Skeletal muscle tissue (tissue), 4 donors: Measurements from ENCODE around the gene ZSWIM4. TPM values are rescaled to one million over a fixed set of nuclear protein-coding genes. Genes with fewer than 3 reads are reported as not detected.
"Not testable (repeated sequence)": the region's sequence is repeated elsewhere in the genome, so short reads cannot be mapped to it uniquely, and the experiment has no call there.

Experiments used
- H3K27ac ChIP-seq: one replicate; pipeline ENCODE4 v1.7.0; 2013; ENCODE audit warnings: mild to moderate bottlenecking, low read depth, low read length, inconsistent platforms
- H3K27me3 ChIP-seq, 3 donors: one replicate each; pipeline ENCODE4 v1.7.0; 2013; ENCODE audit warnings: low read length in 3 of 3; ENCODE audit not compliant: control insufficient read depth in 3 of 3, insufficient read depth in 3 of 3
- H3K36me3 ChIP-seq, 3 donors: one replicate each; pipeline ENCODE4 v1.7.0; 2013; ENCODE audit warnings: low read length in 3 of 3; ENCODE audit not compliant: control insufficient read depth in 3 of 3, insufficient read depth in 3 of 3
- H3K4me1 ChIP-seq, 3 donors: one replicate each; pipeline ENCODE4 v1.7.0; 2013; ENCODE audit warnings: low read length in 3 of 3, mild to moderate bottlenecking in 3 of 3; ENCODE audit not compliant: control insufficient read depth in 3 of 3, insufficient read depth in 3 of 3
- H3K4me3 ChIP-seq, 3 donors: one replicate each; pipeline ENCODE4 v1.7.0; 2013; ENCODE audit warnings: low read length in 3 of 3
- H3K9ac ChIP-seq, 3 donors: one replicate each; pipeline ENCODE4 v1.7.0; 2013; ENCODE audit warnings: low read length in 3 of 3, mild to moderate bottlenecking in 3 of 3, moderate library complexity in 2 of 3, low read depth in 1 of 3
- H3K9me3 ChIP-seq, 3 donors: one replicate each; pipeline ENCODE4 v1.7.0; 2013; ENCODE audit warnings: low read length in 3 of 3; ENCODE audit not compliant: control insufficient read depth in 3 of 3
- total RNA-seq: library from RNA; depleted of rRNA; stranded (reverse); fragments of >200 nt; gene quantifications from one replicate; pipeline ENCODE4 v1.2.3, GENCODE V29; 2014
- donor health status: Osteomylitis.

Gene ZSWIM4
- 2.6 TPM for total RNA-seq

- H3K9ac ChIP-seq, result peak within 1 kb of the TSS; percentile 70 to 81 (median 80)
- H3K4me1 ChIP-seq, result peaks cover 23 to 28% (median 23%) of the 10 kb centered on the region in 3 donors
- no peaks in the 10 kb centered on the region for H3K27me3 ChIP-seq
- peak within 1 kb of the TSS; percentile 81 to 89 (median 84) for H3K4me3 ChIP-seq
- no peaks in the 10 kb centered on the region for H3K9me3 ChIP-seq
- peak within 1 kb of the TSS; percentile 83 for H3K27ac ChIP-seq
- H3K36me3 ChIP-seq, result peaks cover 0 to 2% (median 0%) of the 10 kb centered on the region in 3 donors
These were observed at the start of gene ZSWIM4 for GRCh38 chr19:13794757-13795589. ZSWIM4 (plus strand) TSS chr19:13795443; CDS start chr19:13795649, 206 bp downstream.

DNA sequence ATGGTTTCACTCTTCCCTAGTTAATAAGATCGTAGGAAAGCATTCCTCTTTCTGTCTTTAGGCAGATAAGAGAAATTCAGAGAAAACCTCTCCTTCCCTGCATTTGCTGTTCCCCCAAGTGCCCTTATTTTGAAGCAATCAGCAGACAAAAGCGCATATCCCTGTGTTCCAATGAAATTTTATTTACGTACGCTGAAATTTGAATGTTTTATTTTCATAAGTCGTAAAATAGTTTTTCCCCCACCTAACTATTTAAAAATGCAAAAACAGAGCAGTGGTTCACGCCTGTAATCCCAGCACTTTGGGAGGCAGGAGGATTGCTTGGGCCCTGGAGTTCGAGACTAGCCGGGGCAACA lies 48.2 kb upstream of the ZSWIM4 start:
- H3K36me3 ChIP-seq, result peaks cover 6% of the 10 kb centered on the region in 3 donors
- H3K9ac ChIP-seq, result no peak overlapping the region
- H3K27ac ChIP-seq, result no peak overlapping the region
- no peaks in the 10 kb centered on the region for H3K9me3 ChIP-seq
- peak overlapping the region; percentile 65 to 93 (median 74) for H3K4me3 ChIP-seq
- no peaks in the 10 kb centered on the region for H3K27me3 ChIP-seq
- H3K4me1 ChIP-seq, result peaks cover 8 to 11% (median 10%) of the 10 kb centered on the region in 3 donors

GRCh38 chr19:13748169-13748828 lies 46.9 kb upstream of the ZSWIM4 start:
- Histone ChIP-seq H3K36me3 (peaks cover 11 to 14% (median 13%) of the 10 kb centered on the region in 3 donors), H3K4me3 (peak overlapping the region; percentile 65 to 93 (median 74)), H3K4me1 (peaks cover 8 to 11% (median 10%) of the 10 kb centered on the region in 3 donors), H3K9ac (peak overlapping the region; percentile 76 to 90 (median 83)), H3K27me3 (no peaks in the 10 kb centered on the region), H3K9me3 (no peaks in the 10 kb centered on the region), H3K27ac (peak overlapping the region; percentile 68)

- peaks cover 28 to 33% (median 30%) of the 10 kb centered on the region in 3 donors for H3K36me3 ChIP-seq
- H3K27ac ChIP-seq, result no peak overlapping the region
- no peaks in the 10 kb centered on the region for H3K27me3 ChIP-seq
- no peak overlapping the region for H3K4me3 ChIP-seq
- peaks cover 8 to 11% (median 10%) of the 10 kb centered on the region in 3 donors for H3K4me1 ChIP-seq
- no peak overlapping the region for H3K9ac ChIP-seq
- no peaks in the 10 kb centered on the region for H3K9me3 ChIP-seq
These were observed 43.8 kb upstream of the ZSWIM4 start for GRCh38 chr19:13751436-13751835.

- not testable (repeated sequence) for H3K27ac ChIP-seq, H3K9me3 ChIP-seq, H3K4me3 ChIP-seq, H3K4me1 ChIP-seq, H3K27me3 ChIP-seq, H3K9ac ChIP-seq
- H3K36me3 ChIP-seq, result peaks cover 46 to 54% (median 50%) of the 10 kb centered on the region in 3 donors
These were observed 41.6 kb upstream of the ZSWIM4 start for GRCh38 chr19:13753622-13754021.

GRCh38 chr19:13756210-13756609 lies 39.0 kb upstream of the ZSWIM4 start:
- H3K36me3 ChIP-seq, result peaks cover 60 to 69% (median 68%) of the 10 kb centered on the region in 3 donors

GRCh38 chr19:13757805-13758772 lies 37.2 kb upstream of the ZSWIM4 start:
- no peaks in the 10 kb centered on the region for H3K4me1 ChIP-seq
- H3K9ac ChIP-seq, result no peak overlapping the region
- no peaks in the 10 kb centered on the region for H3K27me3 ChIP-seq
- no peak overlapping the region for H3K27ac ChIP-seq
- H3K4me3 ChIP-seq, result no peak overlapping the region
- H3K9me3 ChIP-seq, result no peaks in the 10 kb centered on the region
- peaks cover 65 to 71% (median 69%) of the 10 kb centered on the region in 3 donors for H3K36me3 ChIP-seq

More at GRCh38 chr19:13756210-13756609, 39.0 kb upstream of the ZSWIM4 start:
- H3K27ac ChIP-seq, result no peak overlapping the region
- H3K9me3 ChIP-seq, result no peaks in the 10 kb centered on the region
- H3K9ac ChIP-seq, result no peak overlapping the region
- H3K4me3 ChIP-seq, result no peak overlapping the region
- H3K4me1 ChIP-seq, result no peaks in the 10 kb centered on the region
- H3K27me3 ChIP-seq, result no peaks in the 10 kb centered on the region

GRCh38 chr19:13758795-13759194 lies 36.4 kb upstream of the ZSWIM4 start:
- no peaks in the 10 kb centered on the region for H3K27me3 ChIP-seq
- H3K4me3 ChIP-seq, result no peak overlapping the region
- H3K9me3 ChIP-seq, result no peaks in the 10 kb centered on the region
- H3K36me3 ChIP-seq, result peaks cover 68 to 70% (median 68%) of the 10 kb centered on the region in 3 donors
- no peak overlapping the region for H3K27ac ChIP-seq
- no peak overlapping the region for H3K9ac ChIP-seq
- peaks cover 0 to under 1% (median 0%) of the 10 kb centered on the region in 3 donors for H3K4me1 ChIP-seq

DNA sequence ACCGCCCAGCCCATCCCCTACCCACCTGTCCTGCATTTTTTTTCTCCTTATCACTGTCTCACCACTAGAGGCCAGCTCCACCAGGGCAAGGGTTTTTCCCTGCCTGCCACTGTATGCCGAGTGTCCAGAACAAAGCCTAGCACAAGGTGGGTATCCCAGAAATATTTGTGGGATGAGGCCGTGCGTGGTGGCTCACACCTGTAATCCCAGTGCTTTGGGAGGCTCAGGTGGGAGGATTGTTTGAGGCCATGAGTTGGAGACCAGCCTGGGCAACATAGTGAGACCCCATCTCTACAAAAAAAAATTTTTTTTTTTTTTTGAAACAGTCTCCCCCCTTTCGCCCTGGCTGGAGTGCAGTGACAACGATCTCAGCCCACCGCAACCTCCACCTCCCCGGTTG lies 33.8 kb upstream of the ZSWIM4 start:
- no peaks in the 10 kb centered on the region for H3K9me3 ChIP-seq
- peaks cover 51 to 53% (median 52%) of the 10 kb centered on the region in 3 donors for H3K36me3 ChIP-seq
- no peak overlapping the region for H3K27ac ChIP-seq
- no peak overlapping the region for H3K9ac ChIP-seq
- no peaks in the 10 kb centered on the region for H3K27me3 ChIP-seq
- H3K4me1 ChIP-seq, result peaks cover 7 to 15% (median 12%) of the 10 kb centered on the region in 3 donors
- H3K4me3 ChIP-seq, result no peak overlapping the region
